DND-41 (cell line): ENCODE results near the gene ACTG1.

Experiments
- CTCF ChIP-seq: IDR thresholded peaks from 2 replicates; pipeline ENCODE4 v1.5.1; 2012; ENCODE audit warnings: borderline replicate concordance, low read length, moderate library complexity, mild to moderate bottlenecking; ENCODE audit not compliant: poor library complexity, severe bottlenecking; ENCODE audit errors: extremely low read depth
- EZH2 ChIP-seq: IDR thresholded peaks from 3 replicates; pipeline ENCODE4 v1.6.1; 2012; ENCODE audit warnings: borderline replicate concordance, low read depth, mild to moderate bottlenecking, moderate library complexity, low read length, inconsistent platforms; ENCODE audit not compliant: severe bottlenecking

- TF ChIP-seq CTCF (no peak), EZH2 (no peak)
These were observed 13.0 kb downstream of the ACTG1 start for GRCh38 chr17:81499601-81499970.
